Right ventricle myocardium inferior (tissue), 1 donor: ENCODE results near the gene NEDD8. TPM values are rescaled to one million over a fixed set of nuclear protein-coding genes. Genes with fewer than 3 reads are reported as not detected.
"Not testable (repeated sequence)": the region's sequence is repeated elsewhere in the genome, so short reads cannot be mapped to it uniquely, and the experiment has no call there.

Source experiments
- ATAC-seq: fragments of 200-7000 bp; cut with Tn5 transposase; one replicate; pipeline ENCODE4 v1.9.1; 2020; ENCODE audit warnings: mild to moderate bottlenecking, moderate library complexity
- DNase-seq: peaks from one replicate; pipeline ENCODE4 v3.0.0; 2021; ENCODE audit errors: missing footprints
- intact Hi-C: fragments of 100-400 bp; cut with DNase I; formaldehyde crosslinking; loops from one replicate; pipeline ENCODE4 v1.11.0; 2022
- total RNA-seq: library from RNA; stranded (reverse); fragmentation: NEBNext Ultra II Directional; extraction: Animal tissue kit (Norgen Biotek cat#: 25700); gene quantifications from one replicate; pipeline ENCODE4 v1.2.1, GENCODE V29; 2021
- donor health status: DM: no; HTN: yes; CAD: no; lungs with severe emphysema.

The NEDD8 gene
- total RNA-seq, 1 donor from 2014 or later: 218 TPM

GRCh38 chr14:24211311-24211710 lies 20.9 kb downstream of the NEDD8 start:
- intact Hi-C loops: no loop called here
- no peak for ATAC-seq
- DNase-seq: no peak

- ATAC-seq: no peak
Observed at GRCh38 chr14:24207625-24208024, 24.5 kb downstream of the NEDD8 start.

DNA sequence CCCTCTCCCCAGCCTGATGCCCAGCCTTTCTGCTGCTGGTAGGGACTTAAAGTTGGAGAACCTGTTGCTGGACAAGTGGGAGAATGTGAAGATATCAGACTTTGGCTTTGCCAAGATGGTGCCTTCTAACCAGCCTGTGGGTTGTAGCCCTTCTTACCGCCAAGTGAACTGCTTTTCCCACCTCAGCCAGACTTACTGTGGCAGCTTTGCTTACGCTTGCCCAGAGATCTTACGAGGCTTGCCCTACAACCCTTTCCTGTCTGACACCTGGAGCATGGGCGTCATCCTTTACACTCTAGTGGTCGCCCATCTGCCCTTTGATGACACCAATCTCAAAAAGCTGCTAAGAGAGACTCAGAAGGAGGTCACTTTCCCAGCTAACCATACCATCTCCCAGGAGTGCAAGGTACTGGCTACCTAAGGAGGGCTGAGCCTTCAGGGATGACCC lies 25.0 kb downstream of the NEDD8 start:
- intact Hi-C loops: no loop called here
- ATAC-seq: no peak
- DNase-seq: no peak

More at GRCh38 chr14:24207625-24208024, 24.5 kb downstream of the NEDD8 start:
- intact Hi-C loops: no loop called here
- DNase-seq: no peak

DNA sequence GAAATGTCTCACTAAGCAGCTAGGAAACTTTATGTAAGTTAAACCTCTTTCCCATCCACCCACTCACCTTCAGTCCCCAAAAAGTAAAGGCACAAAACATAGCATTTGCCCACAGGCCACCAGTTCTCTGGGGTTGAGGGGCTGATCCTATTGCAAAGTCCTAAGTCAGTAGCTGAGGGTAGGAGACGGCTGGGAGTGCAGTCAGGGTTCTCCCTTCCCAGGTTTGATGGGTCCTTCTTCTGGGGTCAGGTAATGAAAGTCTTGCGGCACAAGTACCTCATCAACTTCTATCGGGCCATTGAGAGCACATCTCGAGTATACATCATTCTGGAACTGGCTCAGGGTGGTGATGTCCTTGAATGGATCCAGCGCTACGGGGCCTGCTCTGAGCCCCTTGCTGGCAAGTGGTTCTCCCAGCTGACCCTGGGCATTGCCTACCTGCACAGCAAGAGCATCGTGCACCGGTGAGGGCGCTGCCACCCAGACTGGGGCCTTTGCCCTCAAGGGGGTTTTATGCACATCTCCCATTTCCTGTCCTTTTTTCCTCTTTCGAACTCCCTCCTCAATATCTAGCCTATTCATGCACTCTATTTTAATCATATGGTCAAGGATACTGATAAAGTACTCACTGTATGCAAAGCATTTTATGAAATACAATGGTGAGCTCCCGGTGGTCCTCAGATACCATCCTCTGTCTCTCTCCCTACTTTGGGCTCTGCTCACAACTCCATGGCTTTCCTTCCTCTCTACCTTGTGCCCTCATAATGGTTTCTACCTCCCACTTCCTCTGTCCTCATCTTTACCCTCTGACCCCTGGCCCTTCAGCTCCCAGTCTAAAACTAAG lies 25.7 kb downstream of the NEDD8 start:
- intact Hi-C loops: no loop called here
- DNase-seq: no peak
- ATAC-seq: peak; percentile 11

GRCh38 chr14:24204163-24205146 lies 27.7 kb downstream of the NEDD8 start:
- intact Hi-C loops: no loop called here
- ATAC-seq: no peak
- no peak for DNase-seq

DNA sequence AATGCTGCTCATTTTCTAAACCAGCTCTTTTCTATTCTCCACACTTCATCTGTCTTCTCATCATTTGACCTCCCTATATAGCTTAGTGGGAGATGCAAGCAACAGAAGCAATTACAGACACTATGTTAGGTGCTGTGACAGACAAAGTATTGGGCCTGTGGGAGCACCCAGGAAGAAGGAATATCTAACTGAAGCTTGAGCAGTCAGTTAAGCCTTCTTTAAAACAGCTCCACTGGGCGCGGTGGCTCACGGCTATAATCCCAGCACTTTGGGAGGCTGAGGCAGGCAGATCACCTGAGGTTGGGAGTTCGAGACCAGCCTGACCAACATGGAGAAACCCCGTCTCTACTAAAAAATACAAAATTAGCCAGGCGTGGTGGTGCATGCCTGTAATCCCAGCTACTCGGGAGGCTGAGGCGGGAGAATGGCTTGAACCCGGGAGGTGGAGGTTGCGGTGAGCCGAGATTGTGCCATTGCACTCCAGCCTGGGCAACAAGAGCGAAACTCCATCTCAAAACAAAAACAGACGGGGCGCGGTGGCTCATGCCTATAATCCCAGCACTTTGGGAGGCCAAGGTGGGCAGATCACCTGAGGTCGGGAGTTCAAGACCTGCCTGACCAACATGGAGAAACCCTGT lies 28.8 kb downstream of the NEDD8 start:
- intact Hi-C loops, ATAC-seq, DNase-seq: not testable (repeated sequence)

- intact Hi-C loops, DNase-seq: not testable (repeated sequence)
Observed at GRCh38 chr14:24202538-24202937, 29.6 kb downstream of the NEDD8 start.

GRCh38 chr14:24198814-24199524 lies 33.2 kb downstream of the NEDD8 start:
- intact Hi-C loops: no loop called here
- ATAC-seq (no peak), DNase-seq (no peak)

More at GRCh38 chr14:24202538-24202937, 29.6 kb downstream of the NEDD8 start:
- ATAC-seq: not testable (repeated sequence)

DNA sequence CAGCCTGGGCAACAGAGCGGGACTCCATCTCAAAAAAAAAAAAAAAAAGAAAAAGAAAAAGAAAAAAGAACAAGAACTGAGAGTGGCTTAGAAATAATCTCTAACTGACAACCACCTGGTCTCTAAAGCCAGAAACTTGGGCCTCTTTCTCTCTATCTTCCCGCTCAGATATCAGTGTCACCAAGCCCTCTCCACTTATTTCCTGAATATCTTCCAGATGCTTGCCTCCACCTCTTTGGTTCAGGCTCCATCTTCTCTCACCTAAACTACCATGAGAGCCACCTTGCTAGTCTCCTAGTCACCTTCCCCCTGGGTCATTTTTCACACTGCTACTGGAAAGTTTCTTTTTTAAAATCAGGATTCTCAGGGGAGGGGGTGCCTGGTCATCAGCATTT lies 35.1 kb downstream of the NEDD8 start:
- intact Hi-C loops: no loop called here
- no peak for DNase-seq
- no peak for ATAC-seq

DNA sequence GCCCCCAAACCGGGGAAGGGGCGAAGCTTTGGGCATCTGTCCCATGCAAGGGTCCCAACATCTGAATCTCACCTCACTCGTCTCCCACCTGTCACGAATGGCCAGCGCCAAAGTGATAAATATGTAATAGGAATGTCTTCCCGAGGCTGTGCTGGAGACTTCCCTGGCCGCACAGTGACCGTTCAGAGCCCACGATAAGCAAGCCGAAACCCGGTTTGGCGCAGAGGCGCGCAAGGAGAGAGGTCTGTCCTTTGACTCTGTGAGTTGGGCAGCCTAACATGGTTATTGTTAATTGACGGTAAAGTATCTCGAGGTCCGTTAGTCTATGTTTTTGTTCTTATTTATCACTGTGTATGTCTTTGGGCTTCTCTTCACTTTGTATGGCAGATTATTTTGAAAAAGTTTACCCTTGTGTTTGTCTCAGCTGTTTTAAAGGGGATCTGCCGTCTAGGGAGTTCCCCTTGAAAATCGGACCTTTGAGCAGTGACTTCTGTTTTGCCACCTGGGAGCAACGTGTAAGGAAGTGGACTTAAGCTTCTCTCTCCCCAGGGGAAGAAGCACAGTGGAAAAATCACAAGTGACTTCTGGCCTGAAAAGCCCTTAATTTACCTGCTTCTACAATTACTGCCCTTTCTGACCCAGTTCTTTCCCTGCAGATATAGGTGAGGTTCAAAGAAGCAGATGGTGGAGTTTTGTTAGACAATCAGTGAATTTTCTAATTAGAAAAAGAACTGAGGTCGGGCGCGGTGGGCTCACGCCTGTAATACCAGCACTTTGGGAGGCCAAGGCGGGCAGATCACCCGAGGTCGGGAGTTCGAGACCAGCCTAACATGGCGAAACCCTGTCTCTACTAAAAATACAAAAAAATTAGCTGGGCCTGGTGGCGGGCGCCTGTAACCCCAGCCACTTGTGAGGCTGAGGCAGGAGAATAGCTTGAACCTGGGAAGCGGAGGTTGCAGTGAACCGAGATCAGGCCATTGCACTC lies 35.8 kb downstream of the NEDD8 start:
- ATAC-seq (peak; percentile 26), DNase-seq (peak; percentile 34)
- intact Hi-C loops: no loop called here

DNA sequence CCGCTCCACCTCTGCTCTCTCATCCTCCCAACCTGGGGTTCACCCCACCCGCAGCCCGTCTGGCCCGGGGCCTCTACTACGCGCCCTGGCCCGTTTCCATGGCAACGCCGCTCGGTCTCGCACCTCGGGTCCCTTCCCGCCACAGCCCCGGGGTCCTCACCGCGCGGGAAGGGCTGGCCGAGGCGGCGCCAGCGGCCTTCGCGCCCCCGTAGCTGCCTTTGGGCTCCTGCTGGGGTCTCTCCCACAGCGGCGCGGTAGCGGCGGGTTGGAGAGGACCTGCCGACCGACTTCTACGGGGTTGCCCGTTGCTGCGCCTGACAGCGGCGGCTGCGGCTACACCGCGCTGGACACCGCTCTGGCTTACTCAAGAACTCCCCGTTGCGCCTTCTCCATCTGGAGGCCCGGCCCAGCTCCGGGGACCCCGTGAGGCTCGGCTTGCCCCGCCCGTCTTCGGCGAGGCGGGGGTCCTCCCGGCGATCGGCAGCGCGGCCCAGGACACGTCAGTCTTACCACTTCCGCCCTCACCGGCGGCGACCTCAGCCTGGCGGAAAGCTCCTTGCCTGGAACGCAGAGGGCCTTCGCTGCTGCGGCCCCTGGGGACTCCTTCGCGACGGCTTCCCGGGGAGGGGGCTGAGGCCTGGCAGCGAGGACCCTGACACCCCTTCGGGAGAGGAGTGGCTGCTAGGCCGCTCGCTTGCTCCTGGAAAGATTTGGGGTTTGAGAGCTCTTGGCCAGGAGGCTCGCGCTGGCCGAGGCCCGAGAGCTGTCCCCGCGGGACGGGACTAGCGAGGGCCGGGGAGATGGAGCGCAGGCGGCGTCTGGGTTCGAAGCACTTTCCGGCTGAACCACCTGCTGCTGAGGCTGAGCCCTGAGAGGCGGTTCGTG lies 36.7 kb downstream of the NEDD8 start, which contains the start of gene TM9SF1:
TM9SF1 (minus strand) TSS at position 256 of the 885 bp plus-strand sequence. CDS start 422 bp downstream, outside the sequence.
- intact Hi-C loops: no loop called here
- peak; percentile 95 for DNase-seq
- ATAC-seq: peak; percentile 95

DNA sequence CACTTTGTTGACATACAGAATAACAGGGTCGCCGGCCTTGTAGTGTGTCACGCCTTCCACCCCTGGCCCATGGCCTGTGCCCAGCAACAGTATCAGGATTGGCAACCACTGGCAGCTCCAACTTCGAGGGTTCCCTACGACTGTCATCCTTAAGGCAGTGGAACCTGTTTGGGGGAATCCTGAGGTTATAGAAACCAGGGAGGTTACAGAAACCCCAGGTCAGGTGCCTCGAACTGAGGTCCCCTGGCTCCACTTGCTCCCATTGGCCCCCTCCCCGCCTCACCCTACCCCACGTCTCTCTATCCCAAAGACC lies 37.3 kb downstream of the NEDD8 start:
- intact Hi-C loops: no loop called here
- peak; percentile 69 for DNase-seq
- ATAC-seq: no peak

- ATAC-seq (no peak), DNase-seq (no peak)
Observed at GRCh38 chr14:24194186-24194872, 37.8 kb downstream of the NEDD8 start.

DNA sequence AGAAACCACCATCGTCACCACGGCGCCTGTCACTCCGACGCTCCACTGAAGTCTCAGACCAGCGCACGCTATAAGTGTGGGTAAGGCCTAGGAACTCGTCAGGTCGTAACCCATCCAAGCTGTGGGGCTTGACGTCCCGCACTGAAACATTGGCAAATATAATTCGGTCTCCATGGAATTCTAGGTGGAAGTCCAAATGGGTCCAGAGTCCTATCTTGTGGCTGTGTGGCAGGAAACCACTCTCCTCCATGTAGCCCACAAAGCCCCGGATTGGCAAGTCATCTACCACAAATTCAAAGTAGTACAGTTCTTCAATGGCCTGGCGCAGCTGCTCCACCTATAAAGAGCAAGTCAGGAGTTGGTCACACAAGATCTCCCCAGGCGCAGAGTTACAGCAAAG lies 39.2 kb downstream of the NEDD8 start:
- peak; percentile 32 for DNase-seq
- no peak for ATAC-seq
- intact Hi-C loops: no loop called here

More at GRCh38 chr14:24194186-24194872, 37.8 kb downstream of the NEDD8 start:
- intact Hi-C loops: no loop called here

DNA sequence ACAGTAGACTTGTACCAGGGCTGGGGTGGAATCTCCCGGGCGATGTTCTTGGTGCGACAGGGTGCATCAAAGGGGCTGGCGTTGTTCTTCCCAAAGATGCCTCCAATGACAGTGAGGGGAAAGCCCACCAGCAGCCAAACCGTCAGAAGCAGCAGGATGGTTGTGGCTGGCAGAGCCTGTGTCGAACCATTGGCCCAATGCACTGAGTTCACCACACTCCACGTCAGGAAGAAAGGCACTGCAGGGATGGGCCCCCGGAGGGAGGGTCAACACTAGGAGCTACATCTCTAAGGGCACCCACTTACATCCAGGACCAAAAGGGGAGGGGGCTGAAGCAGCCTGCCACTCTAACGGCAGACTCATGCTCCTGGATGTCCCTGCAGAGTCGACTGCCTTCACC lies 41.8 kb downstream of the NEDD8 start:
- intact Hi-C loops: no loop called here
- no peak for DNase-seq
- ATAC-seq: no peak

DNA sequence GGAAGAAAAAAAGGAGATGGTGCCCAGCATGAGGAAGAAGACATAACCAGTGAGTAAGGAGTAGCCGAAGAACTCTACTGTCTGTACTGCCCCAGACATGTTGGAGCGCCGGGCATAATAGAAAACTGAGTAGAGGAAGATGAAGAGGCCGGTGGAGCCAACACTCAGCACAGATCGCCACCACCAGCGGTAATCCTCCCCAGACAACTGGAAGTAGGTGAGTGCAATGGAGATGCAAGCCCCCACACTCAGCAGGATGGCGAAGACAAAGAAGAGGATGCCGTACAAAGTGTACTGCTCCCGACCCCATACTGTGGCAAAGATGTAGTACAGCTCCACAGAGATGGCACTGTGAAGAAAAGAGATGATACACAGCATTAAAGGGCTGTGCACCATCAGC lies 42.7 kb downstream of the NEDD8 start:
- ATAC-seq: no peak
- DNase-seq: no peak
- intact Hi-C loops: loop anchor here (2.0 to 5.0 kb wide), 3 partner anchors 42 to 108 kb away; partner anchors contain the start of genes DHRS1, NOP9, PSME2 and RNF31
